IPS-18a (cell line): ENCODE results near the gene PRKAR1B.
"Not testable (repeated sequence)": the region's sequence is repeated elsewhere in the genome, so short reads cannot be mapped to it uniquely, and the experiment has no call there.

ENCODE experiments used
- H3K27ac ChIP-seq: one replicate; pipeline ENCODE4 v1.5.1; 2013; ENCODE audit warnings: low read length
- H3K27me3 ChIP-seq: one replicate; pipeline ENCODE4 v1.6.1; 2013; ENCODE audit warnings: mild to moderate bottlenecking, low read length; ENCODE audit not compliant: control insufficient read depth, insufficient read depth
- H3K36me3 ChIP-seq: one replicate; pipeline ENCODE4 v1.6.1; 2013; ENCODE audit warnings: low read depth, low read length; ENCODE audit not compliant: control insufficient read depth
- H3K4me1 ChIP-seq: one replicate; pipeline ENCODE4 v1.6.1; 2013; ENCODE audit warnings: low read depth, low read length; ENCODE audit not compliant: control insufficient read depth
- H3K4me3 ChIP-seq: one replicate; pipeline ENCODE4 v1.5.1; 2013; ENCODE audit warnings: low read length
- H3K9ac ChIP-seq: one replicate; pipeline ENCODE4 v1.6.1; 2013; ENCODE audit warnings: mild to moderate bottlenecking, low read length, moderate library complexity
- H3K9me3 ChIP-seq: one replicate; pipeline ENCODE4 v1.6.1; 2013; ENCODE audit warnings: low read depth, low read length; ENCODE audit not compliant: control insufficient read depth

The PRKAR1B gene

DNA sequence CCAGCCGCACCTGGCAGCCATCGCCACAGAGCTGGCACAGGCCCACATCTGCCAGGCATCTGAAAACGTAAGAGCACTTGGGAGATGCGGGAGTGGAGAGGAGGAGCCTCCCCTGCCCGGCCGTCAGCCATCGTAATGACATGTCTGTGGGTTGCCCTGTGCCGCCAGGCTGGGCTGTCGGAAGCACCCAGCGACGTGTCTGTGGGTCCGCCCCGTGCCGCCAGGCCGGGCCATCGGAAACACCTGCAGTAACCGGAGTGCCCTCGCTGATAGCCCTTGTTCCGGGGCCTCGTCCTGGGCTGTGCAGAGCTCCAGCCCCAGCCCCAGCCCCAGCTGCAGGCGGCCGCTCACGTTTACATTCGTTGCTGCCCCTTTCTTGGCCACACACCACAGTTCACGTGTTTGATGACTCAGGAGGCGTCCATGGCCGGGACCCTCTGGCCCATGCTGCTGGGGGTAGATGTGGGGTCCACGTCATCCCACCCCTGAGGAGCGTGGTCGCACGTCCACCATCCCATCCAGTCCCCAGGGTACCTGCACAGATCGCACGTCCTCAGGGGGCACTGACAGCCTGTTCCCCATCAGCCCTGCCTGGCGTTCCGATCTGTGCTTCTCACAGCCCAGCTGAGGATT lies 30.0 kb upstream of the PRKAR1B start:
- peaks cover 48% of the 10 kb centered on the region for H3K36me3 ChIP-seq
- H3K27ac ChIP-seq, result no peak overlapping the region
- H3K9ac ChIP-seq, result no peak overlapping the region
- H3K4me1 ChIP-seq, result no peaks in the 10 kb centered on the region
- H3K9me3 ChIP-seq, result no peaks in the 10 kb centered on the region
- H3K27me3 ChIP-seq, result no peaks in the 10 kb centered on the region
- H3K4me3 ChIP-seq, result no peak overlapping the region

DNA sequence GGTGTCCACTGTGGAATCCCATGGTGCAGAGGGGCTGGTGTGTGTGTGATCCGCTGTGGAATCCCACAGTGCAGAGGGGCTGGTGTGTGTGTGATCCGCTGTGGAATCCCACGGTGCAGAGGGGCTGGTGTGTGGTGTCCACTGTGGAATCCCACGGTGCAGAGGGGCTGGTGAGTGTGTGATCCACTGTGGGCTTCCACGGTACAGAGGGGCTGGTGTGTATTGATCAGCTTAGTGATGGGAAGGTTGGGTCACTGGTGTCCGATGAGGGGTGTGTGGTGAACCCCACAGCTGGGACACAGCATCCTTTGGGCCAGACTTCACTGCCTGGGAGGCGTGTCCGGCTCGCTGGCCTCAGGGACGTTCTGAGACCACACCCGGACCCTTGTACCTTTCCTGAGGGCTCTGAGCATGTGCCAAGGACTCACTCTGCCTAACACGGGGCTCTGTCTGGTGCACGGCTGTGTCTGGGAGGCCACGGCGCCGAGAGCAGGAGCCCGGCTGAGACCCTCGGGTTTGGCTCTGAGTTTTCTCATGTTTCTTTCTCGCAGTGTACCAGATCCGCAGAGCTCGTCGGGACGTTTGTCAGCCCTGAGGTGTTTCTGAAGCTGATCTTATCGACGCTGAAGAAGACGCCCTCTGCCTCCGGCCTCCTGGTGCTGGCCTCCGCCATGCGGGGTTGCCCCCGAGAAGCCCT lies 29.3 kb upstream of the PRKAR1B start:
- Histone ChIP-seq H3K4me1 (no peaks in the 10 kb centered on the region), H3K4me3 (no peak overlapping the region), H3K9me3 (no peaks in the 10 kb centered on the region), H3K27ac (no peak overlapping the region), H3K36me3 (peaks cover 47% of the 10 kb centered on the region), H3K9ac (no peak overlapping the region), H3K27me3 (no peaks in the 10 kb centered on the region)

DNA sequence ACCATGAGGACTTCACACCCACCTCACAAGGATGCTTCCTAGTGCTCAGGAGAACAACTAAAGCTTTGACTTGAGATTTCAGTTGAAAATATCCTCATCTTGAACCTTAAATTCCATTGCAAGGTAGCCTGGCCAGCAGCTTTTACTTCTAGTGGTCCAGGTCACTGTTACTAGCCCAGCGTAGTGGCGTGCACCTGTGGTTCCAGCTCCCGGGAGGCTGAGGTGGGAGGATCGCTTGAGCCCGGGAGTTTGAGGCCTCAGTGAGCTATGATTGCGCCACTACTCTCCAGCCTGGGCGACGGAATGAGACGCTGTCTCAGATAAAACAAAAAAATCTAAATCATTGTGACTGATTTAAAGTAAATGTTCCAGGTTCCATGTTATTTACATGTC lies 28.3 kb upstream of the PRKAR1B start:
- no peak overlapping the region for H3K9ac ChIP-seq
- no peak overlapping the region for H3K4me3 ChIP-seq
- no peaks in the 10 kb centered on the region for H3K4me1 ChIP-seq
- H3K9me3 ChIP-seq, result no peaks in the 10 kb centered on the region
- no peaks in the 10 kb centered on the region for H3K27me3 ChIP-seq
- H3K36me3 ChIP-seq, result peaks cover 51% of the 10 kb centered on the region
- H3K27ac ChIP-seq, result no peak overlapping the region

DNA sequence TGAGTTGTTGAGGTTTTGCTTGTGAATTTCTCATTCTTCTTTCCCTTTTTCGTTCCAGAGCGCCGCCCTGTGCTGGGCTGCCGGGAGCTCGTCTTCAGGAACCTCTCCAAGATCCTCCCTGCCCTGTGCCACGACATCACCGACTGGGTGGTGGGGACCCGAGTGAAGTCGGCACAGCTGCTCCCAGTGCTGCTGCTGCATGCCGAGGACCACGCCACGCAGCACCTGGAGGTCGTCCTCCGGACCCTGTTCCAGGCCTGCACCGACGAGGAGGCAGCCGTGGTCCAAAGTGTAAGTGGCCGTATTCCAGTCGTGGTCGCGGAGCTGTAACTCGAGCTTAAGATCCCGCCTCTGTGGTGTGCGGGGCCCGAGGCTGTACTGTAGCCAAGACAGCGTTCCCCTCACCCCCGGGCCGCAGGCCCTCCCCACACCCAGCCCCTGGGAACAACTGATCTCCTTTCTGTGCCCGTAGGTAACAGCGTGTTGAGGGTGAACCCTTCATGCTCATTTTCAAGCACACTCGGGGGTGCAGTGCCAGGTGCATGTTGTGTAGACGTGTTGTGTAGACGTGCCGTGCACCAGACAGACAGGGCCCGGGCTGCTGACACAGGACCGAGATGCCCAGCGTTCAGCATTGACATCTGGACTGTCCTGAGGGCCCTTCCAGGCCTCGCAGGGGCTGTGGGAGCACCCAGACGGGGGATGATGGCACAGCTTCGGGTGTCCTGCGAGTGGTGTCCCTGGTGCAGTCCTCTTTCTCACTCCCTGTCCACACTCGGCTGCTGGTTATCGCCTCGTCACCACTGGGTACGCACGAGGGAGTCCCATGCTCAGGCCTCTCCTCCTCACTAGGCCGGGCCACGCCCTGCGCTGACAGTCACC lies 27.7 kb upstream of the PRKAR1B start:
- peaks cover 51% of the 10 kb centered on the region for H3K36me3 ChIP-seq

DNA sequence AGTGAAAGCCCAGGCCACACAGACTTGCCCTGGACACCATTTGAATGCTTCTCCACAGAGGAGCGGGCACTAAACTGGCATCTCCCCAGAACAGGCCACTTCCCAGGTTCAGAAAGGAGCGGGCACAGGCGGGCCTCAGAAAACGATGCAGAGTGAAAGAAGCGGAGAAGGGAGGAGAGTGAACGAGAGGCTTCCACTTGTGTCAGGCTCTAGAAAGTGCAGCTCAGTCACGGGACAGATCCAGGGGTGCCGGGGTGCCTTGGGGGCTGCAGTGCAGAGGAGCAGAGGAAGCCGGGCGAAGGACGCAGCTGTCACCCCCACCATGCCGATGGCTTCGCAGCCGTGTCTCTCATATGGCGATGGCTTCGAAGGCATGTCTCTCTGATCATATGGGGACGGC lies 26.1 kb upstream of the PRKAR1B start:
- H3K36me3 ChIP-seq, result peaks cover 50% of the 10 kb centered on the region
- no peaks in the 10 kb centered on the region for H3K9me3 ChIP-seq
- H3K4me1 ChIP-seq, result no peaks in the 10 kb centered on the region
- H3K4me3 ChIP-seq, result no peak overlapping the region
- H3K27me3 ChIP-seq, result no peaks in the 10 kb centered on the region
- H3K9ac ChIP-seq, result no peak overlapping the region
- no peak overlapping the region for H3K27ac ChIP-seq

More for the DNA sequence above, 27.7 kb upstream of the PRKAR1B start:
- Histone ChIP-seq H3K4me1 (no peaks in the 10 kb centered on the region), H3K27me3 (no peaks in the 10 kb centered on the region), H3K27ac (no peak overlapping the region), H3K9ac (no peak overlapping the region), H3K4me3 (no peak overlapping the region), H3K9me3 (no peaks in the 10 kb centered on the region)

DNA sequence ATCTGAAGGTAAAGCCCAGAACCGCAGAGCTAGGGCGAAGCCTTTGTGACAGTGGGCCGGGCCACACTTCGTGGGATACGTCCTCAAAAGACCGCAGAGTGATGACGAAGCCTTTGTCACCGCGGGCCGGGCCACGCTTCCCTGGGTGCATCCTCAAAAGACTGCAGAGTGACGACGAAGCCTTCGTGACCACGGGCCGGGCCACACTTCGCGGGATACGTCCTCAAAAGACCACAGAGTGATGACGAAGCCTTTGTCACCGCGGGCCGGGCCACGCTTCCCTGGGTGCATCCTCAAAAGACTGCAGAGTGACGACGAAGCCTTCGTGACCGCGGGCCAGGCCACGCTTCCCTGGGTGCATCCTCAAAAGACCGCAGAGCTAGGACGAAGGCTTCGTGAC lies 25.2 kb upstream of the PRKAR1B start:
- peaks cover 41% of the 10 kb centered on the region for H3K36me3 ChIP-seq
- H3K4me3 ChIP-seq, H3K4me1 ChIP-seq, H3K9ac ChIP-seq, H3K27me3 ChIP-seq, H3K27ac ChIP-seq, H3K9me3 ChIP-seq: not testable (repeated sequence)

DNA sequence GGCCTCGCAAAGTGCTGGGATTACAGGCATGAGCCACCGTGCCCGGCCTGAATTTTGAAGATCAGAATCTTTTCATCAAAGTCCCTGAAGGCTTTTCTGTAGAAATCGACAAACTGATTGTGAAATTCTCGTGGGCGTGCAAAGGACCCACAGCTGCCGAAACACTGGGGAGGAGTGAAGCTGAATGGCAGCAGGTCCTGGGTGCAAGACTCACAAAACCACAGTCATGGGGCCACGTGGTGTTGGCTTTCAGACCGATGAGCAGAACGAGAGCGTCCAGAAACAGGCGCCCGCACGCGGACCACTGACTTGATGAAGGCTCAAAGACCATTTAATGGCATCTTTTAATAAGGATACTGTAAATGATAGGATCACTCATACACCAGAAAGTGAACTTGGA lies 24.7 kb upstream of the PRKAR1B start:
- no peak overlapping the region for H3K9ac ChIP-seq
- no peak overlapping the region for H3K27ac ChIP-seq
- H3K4me3 ChIP-seq, result no peak overlapping the region
- no peaks in the 10 kb centered on the region for H3K4me1 ChIP-seq
- peaks cover 37% of the 10 kb centered on the region for H3K36me3 ChIP-seq
- H3K27me3 ChIP-seq, result no peaks in the 10 kb centered on the region
- no peaks in the 10 kb centered on the region for H3K9me3 ChIP-seq

DNA sequence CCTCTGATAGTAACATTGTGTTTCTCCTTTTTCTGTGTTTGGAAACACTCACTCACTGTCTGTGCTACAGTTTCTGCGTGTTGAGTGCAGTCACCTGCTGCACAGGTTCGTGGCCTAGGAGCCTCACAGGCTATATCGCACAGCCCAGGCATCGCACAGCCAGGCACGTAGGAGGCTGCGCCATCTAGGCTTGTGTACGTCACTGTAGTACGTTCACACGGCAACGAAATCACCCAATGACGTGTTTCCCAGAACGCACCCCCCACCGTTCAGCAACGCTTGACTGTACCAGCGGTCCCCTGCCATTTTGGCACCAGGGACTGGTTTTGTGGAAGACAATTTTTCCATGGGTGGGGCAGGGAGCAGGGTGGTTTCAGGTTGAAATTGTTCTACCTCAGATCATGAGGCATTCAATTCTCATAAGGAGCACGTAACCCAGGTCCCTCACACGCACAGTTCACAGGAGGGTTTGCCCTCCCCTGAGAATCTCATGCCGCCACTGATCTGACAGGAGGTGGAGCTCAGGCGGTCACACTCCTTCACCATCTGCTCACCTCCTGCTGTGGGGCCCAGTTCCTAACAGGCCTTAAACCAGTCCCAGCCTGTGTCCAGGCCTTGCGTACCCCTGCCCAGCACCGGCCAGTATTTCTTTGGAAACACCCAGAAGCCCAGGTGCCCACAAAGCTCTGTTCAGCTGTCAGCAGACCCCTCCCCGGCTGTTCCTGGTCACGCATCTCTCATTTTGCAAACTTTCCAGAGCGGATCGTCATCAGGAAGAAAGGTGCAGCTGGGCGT lies 23.2 kb upstream of the PRKAR1B start:
- H3K27ac ChIP-seq, result no peak overlapping the region
- no peaks in the 10 kb centered on the region for H3K27me3 ChIP-seq
- H3K4me1 ChIP-seq, result no peaks in the 10 kb centered on the region
- H3K9me3 ChIP-seq, result no peaks in the 10 kb centered on the region
- H3K9ac ChIP-seq, result no peak overlapping the region
- no peak overlapping the region for H3K4me3 ChIP-seq
- peaks cover 27% of the 10 kb centered on the region for H3K36me3 ChIP-seq

DNA sequence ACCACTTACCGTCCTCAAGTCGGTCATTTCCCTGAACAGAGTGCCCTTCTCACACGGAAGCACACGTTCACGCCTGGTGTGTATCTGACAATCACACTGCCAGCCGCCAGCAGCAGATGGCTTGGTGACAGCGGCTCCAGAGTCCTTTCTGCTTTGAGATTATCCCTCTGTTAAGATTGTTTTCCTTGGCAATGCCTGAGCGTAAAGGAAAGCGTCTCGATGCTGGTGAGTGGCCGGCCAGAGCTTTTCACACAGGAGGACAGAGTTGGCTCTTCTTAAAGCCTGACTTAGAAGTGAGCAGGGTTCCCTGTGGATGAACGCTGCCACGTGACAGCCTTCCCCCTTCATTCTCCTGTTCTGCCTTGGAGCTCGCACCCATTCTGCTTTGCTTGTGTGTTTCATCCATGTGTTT lies 22.1 kb upstream of the PRKAR1B start:
- Histone ChIP-seq H3K36me3 (peaks cover 17% of the 10 kb centered on the region), H3K27me3 (no peaks in the 10 kb centered on the region), H3K4me1 (no peaks in the 10 kb centered on the region), H3K9me3 (no peaks in the 10 kb centered on the region), H3K4me3 (no peak overlapping the region), H3K9ac (no peak overlapping the region), H3K27ac (no peak overlapping the region)

DNA sequence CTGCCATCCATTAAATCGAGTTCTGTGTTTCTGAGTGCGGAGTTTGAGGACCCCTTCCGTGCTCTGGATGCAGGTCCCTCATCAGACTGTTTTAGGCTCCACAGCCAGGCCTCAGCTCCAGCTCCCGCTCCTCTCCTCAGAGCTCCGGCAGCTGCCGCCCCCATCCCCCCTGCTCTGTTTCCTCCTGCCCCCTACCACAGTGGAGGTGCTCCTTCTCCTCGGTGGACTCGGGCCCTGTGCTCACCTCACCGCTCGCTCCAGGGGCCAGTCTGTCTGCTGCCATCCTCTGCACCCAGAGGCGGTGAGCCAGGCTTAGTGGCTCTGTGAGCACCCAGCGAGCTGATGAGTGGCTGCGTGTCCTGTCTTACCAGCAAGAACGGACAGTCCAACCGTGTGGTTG lies 21.4 kb upstream of the PRKAR1B start:
- Histone ChIP-seq H3K9ac (no peak overlapping the region), H3K4me3 (no peak overlapping the region), H3K4me1 (no peaks in the 10 kb centered on the region), H3K9me3 (no peaks in the 10 kb centered on the region), H3K36me3 (peaks cover 16% of the 10 kb centered on the region), H3K27me3 (no peaks in the 10 kb centered on the region), H3K27ac (no peak overlapping the region)

DNA sequence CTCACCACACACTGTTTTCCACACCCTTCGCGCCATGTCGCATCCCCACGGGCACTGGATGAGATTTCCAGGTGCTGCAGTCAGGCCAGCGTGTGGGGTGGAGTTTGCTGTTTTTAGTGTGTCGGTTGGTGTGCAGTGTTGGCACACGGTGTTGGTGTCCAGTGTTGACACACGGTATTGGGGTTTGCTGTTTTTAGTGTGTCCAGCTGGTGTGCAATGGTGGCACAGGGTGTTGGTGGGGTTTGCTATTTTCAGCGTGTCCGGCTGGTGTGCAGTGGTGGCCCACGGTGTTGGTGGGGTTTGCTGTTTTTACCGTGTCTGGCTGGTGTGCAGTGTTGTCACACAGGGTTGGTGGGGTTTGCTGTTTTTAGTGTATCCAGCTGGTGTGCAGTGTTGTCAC lies 20.1 kb upstream of the PRKAR1B start:
- Histone ChIP-seq H3K27me3 (no peaks in the 10 kb centered on the region), H3K9me3 (no peaks in the 10 kb centered on the region), H3K4me1 (no peaks in the 10 kb centered on the region), H3K36me3 (peaks cover 16% of the 10 kb centered on the region), H3K4me3 (no peak overlapping the region), H3K9ac (no peak overlapping the region), H3K27ac (no peak overlapping the region)
